ENCODE data around the gene PLCB3. TPM values are rescaled to one million over a fixed set of nuclear protein-coding genes. Genes with fewer than 3 reads are reported as not detected.

Gene PLCB3
- polyA plus RNA-seq, 1 donor = 115 TPM

- no peak overlapping the region for H3K4me3 ChIP-seq (ENCODE audit: low read length)
- WGBS (ENCODE audit: insufficient coverage, low lambda C conversion rate) = no CpG with 5 or more reads among the region's 23 CpGs
- no peak for DNase-seq
- peaks cover 25% of the 10 kb centered on the region for H3K4me1 ChIP-seq (ENCODE audit: control insufficient read depth, insufficient read depth, low read length)
- no peaks in the 10 kb centered on the region for H3K27me3 ChIP-seq (ENCODE audit: control insufficient read depth, insufficient read depth, low read length)
- no peaks in the 10 kb centered on the region for H3K9me3 ChIP-seq (ENCODE audit: control insufficient read depth, low read depth, low read length)
- H3K36me3 ChIP-seq (ENCODE audit: control insufficient read depth, insufficient read depth, low read length) = peaks cover 36% of the 10 kb centered on the region
- H3K27ac ChIP-seq (ENCODE audit: low read length) = peak overlapping the region; percentile 15
Measured at GRCh38 chr11:64208086-64208795, 43.1 kb upstream of the PLCB3 start.

GRCh38 chr11:64208796-64209562 is 42.4 kb upstream of the PLCB3 start:
- no peaks in the 10 kb centered on the region for H3K9me3 ChIP-seq (ENCODE audit: control insufficient read depth, low read depth, low read length)
- no peak overlapping the region for H3K4me3 ChIP-seq (ENCODE audit: low read length)
- no CpG with 5 or more reads among the region's 18 CpGs for WGBS (ENCODE audit: insufficient coverage, low lambda C conversion rate)
- DNase-seq = no peak
- peaks cover 25% of the 10 kb centered on the region for H3K4me1 ChIP-seq (ENCODE audit: control insufficient read depth, insufficient read depth, low read length)
- no peak overlapping the region for H3K27ac ChIP-seq (ENCODE audit: low read length)
- H3K36me3 ChIP-seq (ENCODE audit: control insufficient read depth, insufficient read depth, low read length) = peaks cover 29% of the 10 kb centered on the region
- H3K27me3 ChIP-seq (ENCODE audit: control insufficient read depth, insufficient read depth, low read length) = no peaks in the 10 kb centered on the region

DNA sequence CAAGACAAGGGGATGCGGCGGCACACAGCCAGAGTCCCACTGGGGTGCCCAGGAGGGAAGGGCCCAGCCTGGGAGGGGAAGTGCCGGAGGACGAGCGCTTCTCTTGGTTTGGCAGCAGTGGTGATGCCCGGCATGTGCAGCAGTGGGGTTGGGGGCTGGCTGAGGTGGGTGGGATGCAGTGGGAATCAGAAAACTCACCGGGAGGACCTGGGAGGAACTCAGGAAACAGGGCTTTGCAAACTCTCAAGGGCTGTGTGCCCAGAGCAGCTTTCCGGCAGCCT is 41.8 kb upstream of the PLCB3 start:
- H3K4me1 ChIP-seq (ENCODE audit: control insufficient read depth, insufficient read depth, low read length) = peaks cover 25% of the 10 kb centered on the region

DNA sequence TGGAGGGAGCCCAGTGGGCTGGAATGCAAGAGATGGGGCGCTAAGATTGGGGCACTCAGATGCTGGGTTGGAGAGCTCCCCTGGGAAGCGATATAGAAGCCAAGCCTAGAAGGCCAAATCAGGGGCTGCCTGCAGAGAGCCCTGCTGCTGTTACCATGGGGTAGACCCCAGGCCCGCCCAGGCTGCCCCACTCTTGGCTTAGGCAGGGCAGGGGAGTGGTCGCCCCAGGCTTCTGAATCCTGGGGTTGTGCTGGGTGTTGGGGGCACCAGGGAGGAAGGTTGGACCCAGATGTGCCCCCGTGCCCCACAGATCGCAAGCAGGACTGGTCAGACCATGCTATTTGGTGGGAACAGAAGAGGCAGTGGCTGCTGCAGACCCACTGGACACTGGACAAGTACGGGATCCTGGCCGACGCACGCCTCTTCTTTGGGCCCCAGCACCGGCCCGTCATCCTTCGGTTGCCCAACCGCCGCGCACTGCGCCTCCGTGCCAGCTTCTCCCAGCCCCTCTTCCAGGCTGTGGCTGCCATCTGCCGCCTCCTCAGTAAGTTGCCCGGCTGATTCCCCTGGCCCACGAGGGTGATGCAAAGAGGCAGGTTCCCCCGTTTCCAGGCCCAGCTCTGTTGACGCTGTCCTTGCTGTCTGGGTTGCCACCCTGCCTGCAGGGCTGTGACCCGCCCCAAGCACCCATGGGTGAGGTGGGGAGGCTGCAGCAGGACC is 40.9 kb upstream of the PLCB3 start:
- H3K27ac ChIP-seq (ENCODE audit: low read length) = no peak overlapping the region
- no peaks in the 10 kb centered on the region for H3K27me3 ChIP-seq (ENCODE audit: control insufficient read depth, insufficient read depth, low read length)
- 90% methylated on average over 2 of the region's 24 CpGs for WGBS (ENCODE audit: insufficient coverage, low lambda C conversion rate)
- H3K4me1 ChIP-seq (ENCODE audit: control insufficient read depth, insufficient read depth, low read length) = peaks cover 24% of the 10 kb centered on the region
- H3K4me3 ChIP-seq (ENCODE audit: low read length) = no peak overlapping the region
- DNase-seq = no peak
- no peaks in the 10 kb centered on the region for H3K9me3 ChIP-seq (ENCODE audit: control insufficient read depth, low read depth, low read length)
- peaks cover 19% of the 10 kb centered on the region for H3K36me3 ChIP-seq (ENCODE audit: control insufficient read depth, insufficient read depth, low read length)

More for the DNA sequence above, 41.8 kb upstream of the PLCB3 start:
- no peaks in the 10 kb centered on the region for H3K27me3 ChIP-seq (ENCODE audit: control insufficient read depth, insufficient read depth, low read length)
- no peak overlapping the region for H3K4me3 ChIP-seq (ENCODE audit: low read length)
- no peak overlapping the region for H3K27ac ChIP-seq (ENCODE audit: low read length)
- WGBS (ENCODE audit: insufficient coverage, low lambda C conversion rate) = no CpG with 5 or more reads among the region's 8 CpGs
- peaks cover 25% of the 10 kb centered on the region for H3K36me3 ChIP-seq (ENCODE audit: control insufficient read depth, insufficient read depth, low read length)
- H3K9me3 ChIP-seq (ENCODE audit: control insufficient read depth, low read depth, low read length) = no peaks in the 10 kb centered on the region
- DNase-seq = no peak

DNA sequence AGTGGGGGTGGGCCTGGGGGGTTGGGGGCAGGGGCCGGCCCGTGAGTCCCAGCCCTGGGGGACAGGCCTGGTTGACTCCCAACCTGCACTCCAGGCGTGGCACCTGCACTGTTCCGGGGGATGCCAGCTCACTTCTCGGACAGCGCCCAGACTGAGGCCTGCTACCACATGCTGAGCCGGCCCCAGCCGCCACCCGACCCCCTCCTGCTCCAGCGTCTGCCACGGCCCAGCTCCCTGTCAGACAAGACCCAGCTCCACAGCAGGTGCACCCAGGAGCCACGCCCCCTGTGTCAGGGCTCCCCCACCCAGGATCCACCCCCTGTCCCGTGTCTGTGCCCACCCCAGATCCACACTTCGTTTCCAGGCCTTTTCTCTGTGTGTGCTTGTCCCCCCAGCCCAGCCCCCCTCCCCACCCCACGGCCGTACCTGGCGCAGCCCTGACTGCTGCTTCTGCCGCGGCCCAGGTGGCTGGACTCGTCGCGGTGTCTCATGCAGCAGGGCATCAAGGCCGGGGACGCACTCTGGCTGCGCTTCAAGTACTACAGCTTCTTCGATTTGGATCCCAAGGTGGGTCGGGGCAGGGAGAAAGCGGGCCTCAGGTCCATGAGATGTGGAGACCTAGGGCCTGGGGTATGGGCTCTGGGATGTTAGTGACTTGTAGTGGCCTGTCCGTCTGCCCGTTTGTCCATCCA is 40.0 kb upstream of the PLCB3 start:
- peaks cover 15% of the 10 kb centered on the region for H3K36me3 ChIP-seq (ENCODE audit: control insufficient read depth, insufficient read depth, low read length)
- no peak overlapping the region for H3K27ac ChIP-seq (ENCODE audit: low read length)
- WGBS (ENCODE audit: insufficient coverage, low lambda C conversion rate) = no CpG with 5 or more reads among the region's 30 CpGs

DNA sequence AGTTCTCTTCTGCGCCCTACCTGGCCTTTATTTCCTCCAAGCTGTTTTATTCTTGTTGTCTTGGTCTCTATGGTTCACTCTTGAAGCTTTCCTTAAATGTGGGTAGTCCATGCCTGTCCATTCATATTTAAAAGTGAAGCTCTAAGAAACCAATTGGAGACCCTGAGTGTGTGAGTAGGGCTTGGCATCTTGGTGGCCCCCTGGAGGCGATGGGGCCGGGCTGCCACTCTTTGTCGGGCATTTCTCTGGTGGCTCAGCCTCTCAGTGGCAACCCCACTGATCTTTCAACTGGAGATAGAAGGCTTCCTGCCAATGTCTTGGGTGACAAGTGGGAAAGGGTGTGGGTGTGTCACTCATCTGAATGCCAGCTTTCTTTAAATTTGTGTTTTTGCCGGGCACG is 34.5 kb upstream of the PLCB3 start:
- Histone ChIP-seq H3K27me3 (ENCODE audit: control insufficient read depth, insufficient read depth, low read length) (no peaks in the 10 kb centered on the region), H3K36me3 (ENCODE audit: control insufficient read depth, insufficient read depth, low read length) (peaks cover 20% of the 10 kb centered on the region), H3K27ac (ENCODE audit: low read length) (no peak overlapping the region), H3K9me3 (ENCODE audit: control insufficient read depth, low read depth, low read length) (no peaks in the 10 kb centered on the region), H3K4me1 (ENCODE audit: control insufficient read depth, insufficient read depth, low read length) (no peaks in the 10 kb centered on the region), H3K4me3 (ENCODE audit: low read length) (no peak overlapping the region)
- WGBS (ENCODE audit: insufficient coverage, low lambda C conversion rate) = no CpG with 5 or more reads among the region's 6 CpGs
- DNase-seq = no peak

More for the DNA sequence above, 40.0 kb upstream of the PLCB3 start:
- Histone ChIP-seq H3K4me3 (ENCODE audit: low read length) (no peak overlapping the region), H3K9me3 (ENCODE audit: control insufficient read depth, low read depth, low read length) (no peaks in the 10 kb centered on the region), H3K27me3 (ENCODE audit: control insufficient read depth, insufficient read depth, low read length) (no peaks in the 10 kb centered on the region), H3K4me1 (ENCODE audit: control insufficient read depth, insufficient read depth, low read length) (peaks cover 16% of the 10 kb centered on the region)
- DNase-seq = no peak

- WGBS (ENCODE audit: insufficient coverage, low lambda C conversion rate) = no CpG with 5 or more reads among the region's 11 CpGs
- peak in 1 of 2 donors; percentile 4 for DNase-seq
- no peak overlapping the region for H3K4me3 ChIP-seq (ENCODE audit: low read length)
- H3K27me3 ChIP-seq (ENCODE audit: control insufficient read depth, insufficient read depth, low read length) = no peaks in the 10 kb centered on the region
- H3K4me1 ChIP-seq (ENCODE audit: control insufficient read depth, insufficient read depth, low read length) = no peaks in the 10 kb centered on the region
- H3K36me3 ChIP-seq (ENCODE audit: control insufficient read depth, insufficient read depth, low read length) = peaks cover 23% of the 10 kb centered on the region
- H3K9me3 ChIP-seq (ENCODE audit: control insufficient read depth, low read depth, low read length) = no peaks in the 10 kb centered on the region
- H3K27ac ChIP-seq (ENCODE audit: low read length) = no peak overlapping the region
Measured at GRCh38 chr11:64218628-64219353, 32.5 kb upstream of the PLCB3 start.

DNA sequence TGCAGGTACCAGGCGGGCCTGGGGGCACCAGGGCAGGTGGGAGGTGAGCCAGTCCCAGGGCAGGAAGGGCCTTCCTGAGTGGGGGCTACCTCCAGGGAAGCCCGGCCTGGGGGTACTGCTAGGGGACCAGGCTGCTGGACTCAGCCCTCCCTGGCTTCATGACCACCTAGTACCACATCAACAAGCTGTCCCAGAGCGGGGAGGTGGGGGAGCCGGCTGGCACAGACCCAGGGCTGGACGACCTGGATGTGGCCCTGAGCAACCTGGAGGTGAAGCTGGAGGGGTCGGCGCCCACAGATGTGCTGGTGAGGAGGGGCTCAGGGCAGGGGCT is 32.0 kb upstream of the PLCB3 start:
- no CpG with 5 or more reads among the region's 7 CpGs for WGBS (ENCODE audit: insufficient coverage, low lambda C conversion rate)
- H3K4me1 ChIP-seq (ENCODE audit: control insufficient read depth, insufficient read depth, low read length) = no peaks in the 10 kb centered on the region
- no peak for DNase-seq
- H3K9me3 ChIP-seq (ENCODE audit: control insufficient read depth, low read depth, low read length) = no peaks in the 10 kb centered on the region
- no peak overlapping the region for H3K27ac ChIP-seq (ENCODE audit: low read length)
- no peak overlapping the region for H3K4me3 ChIP-seq (ENCODE audit: low read length)
- peaks cover 27% of the 10 kb centered on the region for H3K36me3 ChIP-seq (ENCODE audit: control insufficient read depth, insufficient read depth, low read length)
- no peaks in the 10 kb centered on the region for H3K27me3 ChIP-seq (ENCODE audit: control insufficient read depth, insufficient read depth, low read length)

GRCh38 chr11:64219755-64220154 is 31.6 kb upstream of the PLCB3 start:
- no CpG with 5 or more reads among the region's 10 CpGs for WGBS (ENCODE audit: insufficient coverage, low lambda C conversion rate)
- no peaks in the 10 kb centered on the region for H3K27me3 ChIP-seq (ENCODE audit: control insufficient read depth, insufficient read depth, low read length)
- H3K9me3 ChIP-seq (ENCODE audit: control insufficient read depth, low read depth, low read length) = no peaks in the 10 kb centered on the region
- H3K4me3 ChIP-seq (ENCODE audit: low read length) = no peak overlapping the region
- no peak overlapping the region for H3K27ac ChIP-seq (ENCODE audit: low read length)
- DNase-seq = no peak
- peaks cover 29% of the 10 kb centered on the region for H3K36me3 ChIP-seq (ENCODE audit: control insufficient read depth, insufficient read depth, low read length)
- no peaks in the 10 kb centered on the region for H3K4me1 ChIP-seq (ENCODE audit: control insufficient read depth, insufficient read depth, low read length)

- no peak overlapping the region for H3K27ac ChIP-seq (ENCODE audit: low read length)
- H3K4me1 ChIP-seq (ENCODE audit: control insufficient read depth, insufficient read depth, low read length) = peaks cover 5% of the 10 kb centered on the region
- H3K27me3 ChIP-seq (ENCODE audit: control insufficient read depth, insufficient read depth, low read length) = no peaks in the 10 kb centered on the region
- H3K9me3 ChIP-seq (ENCODE audit: control insufficient read depth, low read depth, low read length) = no peaks in the 10 kb centered on the region
- H3K4me3 ChIP-seq (ENCODE audit: low read length) = no peak overlapping the region
- DNase-seq = no peak
- WGBS (ENCODE audit: insufficient coverage, low lambda C conversion rate) = no CpG with 5 or more reads among the region's 17 CpGs
- peaks cover 29% of the 10 kb centered on the region for H3K36me3 ChIP-seq (ENCODE audit: control insufficient read depth, insufficient read depth, low read length)
Measured at GRCh38 chr11:64220271-64220670, 31.1 kb upstream of the PLCB3 start.

All from large intestine (tissue), 3 donors.